KOPT-K1 (cell line): ENCODE results near the gene AGBL1.

Experiments used
- H3K27ac ChIP-seq: fragments of 200-600 bp; sonication (generic); 2 replicates; pipeline ENCODE4 v1.5.1; 2016; ENCODE audit warnings: antibody characterized with exemption, mild to moderate bottlenecking, low read depth, low read length; ENCODE audit not compliant: poor library complexity, severe bottlenecking
- H3K36me3 ChIP-seq: fragments of 200-600 bp; sonication (generic); 2 replicates; pipeline ENCODE4 v1.5.1; 2017; ENCODE audit warnings: antibody characterized with exemption, mild to moderate bottlenecking, low read length, moderate library complexity; ENCODE audit not compliant: insufficient read depth
- H3K9me3 ChIP-seq: fragments of 200-600 bp; sonication (generic); 2 replicates; pipeline ENCODE4 v1.5.1; 2017; ENCODE audit warnings: antibody characterized with exemption, low read length, mild to moderate bottlenecking; ENCODE audit not compliant: insufficient read depth, poor library complexity, severe bottlenecking

AGBL1 gene

GRCh38 chr15:86929461-86929860 lies 849.8 kb downstream of the AGBL1 start:
- H3K9me3 ChIP-seq, result no peaks in the 10 kb centered on the region
- H3K36me3 ChIP-seq, result no peaks in the 10 kb centered on the region
- no peak overlapping the region for H3K27ac ChIP-seq

- no peaks in the 10 kb centered on the region for H3K36me3 ChIP-seq
- H3K27ac ChIP-seq, result no peak overlapping the region
- no peaks in the 10 kb centered on the region for H3K9me3 ChIP-seq
These were observed 852.8 kb downstream of the AGBL1 start for GRCh38 chr15:86932456-86932855.

- H3K27ac ChIP-seq, result no peak overlapping the region
- no peaks in the 10 kb centered on the region for H3K36me3 ChIP-seq
- H3K9me3 ChIP-seq, result no peaks in the 10 kb centered on the region
These were observed 856.2 kb downstream of the AGBL1 start for GRCh38 chr15:86935841-86936240.

- H3K27ac ChIP-seq, result no peak overlapping the region
- no peaks in the 10 kb centered on the region for H3K9me3 ChIP-seq
- H3K36me3 ChIP-seq, result no peaks in the 10 kb centered on the region
These were observed 862.6 kb downstream of the AGBL1 start for GRCh38 chr15:86942285-86942684.

GRCh38 chr15:86948719-86949118 lies 869.0 kb downstream of the AGBL1 start:
- no peak overlapping the region for H3K27ac ChIP-seq
- no peaks in the 10 kb centered on the region for H3K9me3 ChIP-seq
- no peaks in the 10 kb centered on the region for H3K36me3 ChIP-seq

GRCh38 chr15:86959254-86959653 lies 879.6 kb downstream of the AGBL1 start:
- Histone ChIP-seq H3K27ac (no peak overlapping the region), H3K36me3 (no peaks in the 10 kb centered on the region), H3K9me3 (no peaks in the 10 kb centered on the region)

- H3K9me3 ChIP-seq, result no peaks in the 10 kb centered on the region
- no peak overlapping the region for H3K27ac ChIP-seq
- no peaks in the 10 kb centered on the region for H3K36me3 ChIP-seq
These were observed 882.0 kb downstream of the AGBL1 start for GRCh38 chr15:86961669-86962068.

GRCh38 chr15:86964271-86964670 lies 884.6 kb downstream of the AGBL1 start:
- no peaks in the 10 kb centered on the region for H3K36me3 ChIP-seq
- no peak overlapping the region for H3K27ac ChIP-seq
- no peaks in the 10 kb centered on the region for H3K9me3 ChIP-seq

- no peaks in the 10 kb centered on the region for H3K36me3 ChIP-seq
- no peak overlapping the region for H3K27ac ChIP-seq
- no peaks in the 10 kb centered on the region for H3K9me3 ChIP-seq
These were observed 888.6 kb downstream of the AGBL1 start for GRCh38 chr15:86968244-86968643.

GRCh38 chr15:86969364-86969763 lies 889.7 kb downstream of the AGBL1 start:
- Histone ChIP-seq H3K9me3 (no peaks in the 10 kb centered on the region), H3K27ac (no peak overlapping the region), H3K36me3 (no peaks in the 10 kb centered on the region)

- H3K36me3 ChIP-seq, result no peaks in the 10 kb centered on the region
- no peaks in the 10 kb centered on the region for H3K9me3 ChIP-seq
These were observed 893.7 kb downstream of the AGBL1 start for GRCh38 chr15:86973284-86973844.

GRCh38 chr15:86988033-86988432 lies 908.4 kb downstream of the AGBL1 start:
- Histone ChIP-seq H3K9me3 (no peaks in the 10 kb centered on the region), H3K27ac (no peak overlapping the region), H3K36me3 (no peaks in the 10 kb centered on the region)

More at GRCh38 chr15:86973284-86973844, 893.7 kb downstream of the AGBL1 start:
- no peak overlapping the region for H3K27ac ChIP-seq

- Histone ChIP-seq H3K9me3 (no peaks in the 10 kb centered on the region), H3K36me3 (no peaks in the 10 kb centered on the region), H3K27ac (no peak overlapping the region)
These were observed 942.1 kb downstream of the AGBL1 start for GRCh38 chr15:87021751-87022150.

- Histone ChIP-seq H3K27ac (no peak overlapping the region), H3K36me3 (no peaks in the 10 kb centered on the region), H3K9me3 (no peaks in the 10 kb centered on the region)
These were observed 952.0 kb downstream of the AGBL1 start for GRCh38 chr15:87031540-87032230.

GRCh38 chr15:87032295-87032694 lies 952.6 kb downstream of the AGBL1 start:
- no peak overlapping the region for H3K27ac ChIP-seq
- no peaks in the 10 kb centered on the region for H3K9me3 ChIP-seq
- no peaks in the 10 kb centered on the region for H3K36me3 ChIP-seq

GRCh38 chr15:87033056-87033455 lies 953.4 kb downstream of the AGBL1 start:
- Histone ChIP-seq H3K9me3 (no peaks in the 10 kb centered on the region), H3K27ac (no peak overlapping the region), H3K36me3 (no peaks in the 10 kb centered on the region)
